Activated T-cell treated with anti-CD3 and anti-CD28 coated beads for 24 hours (primary cell): ENCODE results near the gene CXCR3.
"Not testable (repeated sequence)": the region's sequence is repeated elsewhere in the genome, so short reads cannot be mapped to it uniquely, and the experiment has no call there.

Experiments used
- DNase-seq: peaks from one replicate; pipeline ENCODE4 v3.0.0-alpha.2; 2020; ENCODE audit warnings: low read depth

The CXCR3 gene

DNA sequence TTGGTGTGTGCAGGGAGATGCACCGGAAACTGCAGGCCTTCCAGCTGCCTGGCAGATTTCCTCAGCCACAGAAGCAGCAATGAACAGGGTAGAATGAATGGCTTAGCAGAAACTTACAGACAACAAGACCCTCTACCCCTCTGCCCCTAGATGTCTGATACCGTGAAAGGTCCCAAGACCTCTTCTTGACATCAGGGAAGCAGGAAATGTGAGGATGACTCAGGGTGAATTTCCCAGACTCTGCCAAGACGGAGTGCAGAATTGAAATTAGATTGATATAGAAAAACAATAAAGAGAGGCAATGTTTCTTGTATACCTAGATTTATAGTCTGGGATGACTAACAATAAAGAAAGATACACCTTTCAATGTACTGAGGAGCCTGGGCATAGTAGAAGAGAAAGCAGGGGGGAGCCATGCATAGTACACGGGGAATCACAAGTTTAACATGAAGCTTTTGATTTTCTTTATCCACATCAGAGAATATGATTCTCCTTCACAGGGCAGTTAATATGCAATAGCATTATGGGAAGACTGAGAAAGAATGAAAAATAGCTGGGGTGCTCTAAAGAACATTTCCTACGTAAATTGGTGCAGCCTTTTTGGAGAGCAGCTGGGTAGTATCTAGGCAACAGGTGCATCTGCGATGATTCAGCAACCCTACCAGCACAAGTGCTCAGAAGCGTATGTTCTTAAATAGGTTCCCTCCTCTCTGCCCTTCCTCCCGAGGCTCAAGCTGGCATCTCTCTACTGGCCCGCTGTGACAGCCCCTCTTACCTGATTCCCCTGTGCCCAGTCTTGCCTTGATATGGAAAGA lies 18.3 kb upstream of the CXCR3 start:
- DNase-seq: no peak

DNA sequence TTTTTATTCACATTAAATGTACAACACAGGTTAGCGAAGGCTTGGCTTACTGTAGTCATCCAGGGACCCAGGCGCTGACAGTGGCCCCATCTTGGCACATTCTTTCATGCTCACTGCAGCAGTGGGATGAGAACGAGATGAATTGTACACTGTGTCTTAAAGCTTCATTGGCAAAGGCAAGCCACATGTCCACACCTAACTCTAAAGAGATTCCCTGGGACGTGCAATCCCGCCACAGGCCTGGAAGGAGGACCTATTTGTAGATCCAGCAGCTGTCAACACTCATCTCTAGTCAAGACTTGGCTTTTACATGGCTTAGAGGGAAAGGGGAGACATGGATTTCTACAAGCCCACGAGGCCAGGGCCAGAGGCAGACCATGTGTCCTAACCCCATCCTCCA lies 16.1 kb upstream of the CXCR3 start:
- DNase-seq: no peak

DNA sequence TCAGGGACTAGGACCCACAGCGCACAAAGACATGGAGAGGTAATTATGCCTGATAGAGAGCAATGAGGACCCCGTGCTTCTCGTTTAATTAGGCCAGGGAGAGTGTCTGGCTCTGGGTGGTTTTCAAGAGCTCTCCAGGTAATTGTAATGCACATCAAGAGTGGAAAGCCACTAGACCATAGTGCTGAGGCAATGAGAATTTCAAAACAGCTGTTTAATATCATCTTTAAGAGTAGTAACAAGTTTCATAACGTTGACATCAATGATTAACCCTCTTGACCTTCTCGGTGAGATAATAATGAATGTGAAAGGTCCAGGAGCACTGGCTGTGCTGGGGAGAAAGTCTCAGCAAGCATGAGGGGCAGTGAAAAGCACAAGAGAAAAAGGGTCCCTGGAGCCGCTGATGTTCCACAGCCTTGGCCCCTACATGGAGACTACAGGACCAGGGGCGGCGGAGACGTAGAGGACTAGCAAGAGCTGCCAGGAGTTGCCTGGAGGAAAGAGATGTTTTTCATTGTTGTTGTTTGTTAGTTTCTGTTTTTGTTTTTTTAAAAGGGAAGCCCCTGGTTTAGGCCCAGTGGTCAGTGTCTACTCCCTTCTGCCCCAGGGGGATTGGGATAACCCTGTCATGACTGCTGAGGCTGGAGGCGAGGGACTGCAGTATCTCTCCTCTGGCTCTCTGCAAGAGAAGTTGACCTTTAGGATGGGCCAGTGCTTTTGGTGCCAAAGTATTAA lies 14.8 kb upstream of the CXCR3 start:
- DNase-seq: no peak

DNA sequence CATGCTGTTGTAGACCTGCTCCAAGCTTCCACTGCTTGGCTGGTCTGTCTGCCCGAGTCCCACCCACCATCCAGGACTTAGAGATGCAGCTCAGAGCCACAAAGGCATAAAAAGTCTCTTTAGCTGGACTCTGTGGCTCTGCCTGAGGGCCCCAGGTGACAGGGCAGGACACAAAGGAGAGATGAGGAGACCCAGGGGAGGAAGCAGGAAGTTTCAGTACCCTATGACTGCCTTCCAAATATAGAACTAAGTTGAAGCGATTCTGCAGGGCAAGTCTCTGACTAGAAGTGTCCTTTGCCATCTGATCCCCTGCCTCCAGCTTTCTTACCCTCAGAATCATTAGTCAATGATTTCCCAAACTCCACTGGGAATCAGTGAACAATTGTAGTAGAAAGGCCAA lies 11.2 kb upstream of the CXCR3 start:
- DNase-seq: no peak

DNA sequence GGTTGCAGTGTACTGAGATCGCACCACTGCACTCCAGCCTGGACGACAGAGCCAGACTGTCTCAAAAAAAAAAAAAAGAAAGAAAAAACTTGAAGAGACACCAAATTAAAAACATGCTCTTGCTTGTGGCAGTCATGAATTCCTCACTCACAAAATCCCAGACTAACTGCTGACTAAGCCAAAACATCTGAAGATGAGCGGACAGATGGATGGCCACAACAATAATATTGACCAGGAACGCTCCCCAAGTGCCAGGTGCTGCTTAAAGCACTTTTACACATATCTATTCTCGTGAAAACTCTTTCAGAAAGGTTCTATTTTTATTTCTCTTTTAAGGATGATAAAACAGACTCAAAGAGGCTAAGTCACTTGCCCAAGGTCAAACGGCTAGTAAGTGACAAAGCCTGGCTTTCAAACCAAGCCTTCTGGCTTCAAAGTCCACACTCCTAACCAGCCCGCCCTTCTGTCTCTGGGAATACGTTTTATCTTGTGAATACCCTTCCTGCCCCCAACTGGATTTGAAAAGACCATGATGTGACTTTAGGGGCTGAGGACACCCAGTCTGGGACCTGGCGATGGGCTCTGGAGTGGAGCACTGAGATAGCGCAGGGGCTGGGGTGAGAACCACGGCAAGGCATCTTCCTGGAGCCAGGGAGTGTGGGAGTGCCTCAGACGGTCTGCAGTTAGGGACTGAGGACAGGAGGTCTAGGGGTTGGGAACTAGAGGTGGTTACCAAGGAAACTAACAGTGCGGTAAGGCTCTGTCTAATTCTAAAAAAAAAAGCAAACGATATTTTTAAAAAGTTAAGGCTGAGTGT lies 9.5 kb upstream of the CXCR3 start:
- no peak for DNase-seq

DNA sequence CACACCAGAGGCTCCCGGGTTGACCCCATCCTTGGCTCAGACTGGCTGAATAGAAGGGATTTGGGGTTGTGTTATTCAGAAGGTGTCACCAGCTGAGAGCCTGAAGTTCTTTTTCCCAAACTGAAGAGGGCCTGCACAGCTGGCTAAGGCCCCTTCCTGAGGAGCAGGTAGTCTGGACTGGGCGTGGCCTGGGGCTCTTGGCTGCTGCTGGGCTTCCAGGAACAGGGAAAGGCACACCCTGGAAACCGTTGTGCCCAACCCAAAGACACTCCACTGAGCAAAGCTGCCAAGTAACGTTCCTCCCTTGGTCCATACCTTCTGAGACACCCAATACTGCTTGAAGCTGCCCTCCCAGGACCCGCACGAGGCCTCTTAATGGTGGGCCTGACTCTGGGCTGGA lies 8.3 kb upstream of the CXCR3 start:
- DNase-seq: no peak

DNA sequence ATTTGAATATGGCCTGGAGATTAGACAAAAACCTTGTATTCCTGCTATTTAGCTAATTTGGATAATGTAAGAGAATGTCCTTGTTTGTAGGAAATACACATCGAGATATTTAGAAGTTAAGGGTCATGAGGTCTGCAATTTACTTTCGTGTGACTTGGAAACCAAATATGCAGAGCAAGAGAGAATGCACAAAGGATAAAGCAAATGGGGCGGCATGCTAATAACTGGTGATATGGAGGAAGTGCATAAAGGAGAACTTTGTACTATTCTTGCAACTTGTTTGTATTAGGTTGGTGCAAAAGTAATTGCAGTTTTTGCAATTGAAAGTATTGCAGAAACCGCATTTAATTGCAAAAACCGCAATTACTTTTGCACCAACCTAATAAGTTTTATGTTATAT lies 7.2 kb upstream of the CXCR3 start:
- DNase-seq: no peak

DNA sequence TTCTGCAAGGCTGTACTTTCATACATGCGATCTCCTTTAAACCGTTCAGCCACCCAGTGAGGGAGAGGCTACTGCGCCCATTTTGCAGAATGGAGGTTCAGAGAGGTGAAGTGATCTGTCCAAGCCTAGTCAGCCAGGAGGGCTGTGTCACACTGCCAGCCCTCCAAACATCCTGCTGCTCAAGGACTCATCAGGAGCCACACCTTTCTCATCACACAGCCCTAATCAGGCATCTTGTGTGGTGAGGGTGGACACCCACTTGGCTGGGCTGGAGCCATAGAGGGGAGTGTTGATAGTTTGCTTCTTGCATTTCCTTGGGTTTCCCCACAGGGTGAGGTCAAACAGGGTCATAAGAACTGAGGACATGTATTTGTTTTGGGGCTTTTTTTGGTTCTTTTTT lies 5.4 kb upstream of the CXCR3 start:
- no peak for DNase-seq

DNA sequence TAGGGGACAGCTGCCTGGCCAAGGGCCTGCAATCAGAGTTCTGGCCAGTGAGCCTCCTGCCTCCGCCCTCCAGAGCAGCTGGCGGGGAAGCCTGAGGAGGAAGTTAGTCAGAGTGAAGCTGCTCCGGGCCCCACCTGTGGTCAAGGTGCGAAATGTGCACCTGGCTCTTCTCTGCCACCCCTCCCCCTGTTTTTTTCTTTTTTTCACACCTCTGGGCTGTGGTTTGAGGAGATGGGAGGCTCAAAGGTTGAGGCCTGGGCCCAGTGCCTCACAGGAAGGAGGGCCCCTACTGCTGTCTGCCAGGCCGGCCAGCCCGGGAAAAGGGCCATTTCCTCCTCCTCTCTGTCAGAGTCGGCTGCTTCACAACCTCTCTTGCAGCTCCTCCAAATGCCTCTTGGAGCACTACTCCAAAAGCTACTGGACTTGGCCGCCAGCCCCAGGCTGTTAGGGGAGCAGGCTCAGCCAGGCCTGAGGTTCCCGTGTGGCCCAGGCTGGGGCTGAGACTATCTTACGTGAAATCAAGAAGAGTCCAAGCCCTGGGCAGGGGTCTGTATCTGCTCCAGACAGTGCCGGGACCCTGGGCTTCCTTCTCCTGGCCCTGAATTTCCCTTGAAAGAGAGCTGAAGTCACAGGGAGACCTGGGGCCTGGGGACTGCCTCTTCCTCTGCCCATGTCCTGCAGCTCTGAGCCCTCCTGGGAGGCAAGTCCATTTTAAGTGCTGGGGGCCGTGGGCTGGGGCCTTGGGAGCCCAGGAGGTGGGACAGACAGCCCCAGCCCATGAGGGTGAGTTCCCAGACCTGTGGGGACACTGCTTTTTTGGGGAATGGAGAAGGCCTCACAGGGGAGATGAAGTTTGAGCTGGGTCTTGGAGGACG lies 4.5 kb upstream of the CXCR3 start:
- peak; percentile 55 for DNase-seq

DNA sequence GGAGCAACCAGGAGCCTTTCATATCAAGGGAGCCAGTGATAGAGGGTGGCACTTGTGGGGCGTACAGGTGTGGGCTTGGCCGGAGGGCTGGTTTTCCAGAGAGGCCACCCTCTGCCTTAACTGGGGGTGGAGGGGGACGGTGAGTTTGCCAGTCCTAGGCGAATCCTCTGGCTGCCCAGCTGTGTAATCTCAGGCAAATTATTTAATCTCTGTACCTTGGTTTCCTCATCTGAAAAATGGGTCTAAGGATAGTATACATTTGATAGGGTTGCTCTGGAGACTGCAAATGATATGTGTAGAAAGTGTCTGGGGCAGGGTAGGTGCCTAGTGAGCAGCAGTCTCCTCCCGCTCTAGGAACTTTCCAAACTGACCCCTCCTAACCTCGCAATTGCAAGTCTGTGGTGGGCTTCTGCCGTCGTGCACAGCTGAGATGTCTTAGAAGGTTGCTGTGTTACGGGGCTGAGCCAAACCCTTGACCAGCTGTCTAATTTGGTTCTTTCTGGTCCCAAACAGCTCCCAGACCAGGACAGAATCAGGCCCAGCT lies 3.8 kb upstream of the CXCR3 start:
- no peak for DNase-seq

DNA sequence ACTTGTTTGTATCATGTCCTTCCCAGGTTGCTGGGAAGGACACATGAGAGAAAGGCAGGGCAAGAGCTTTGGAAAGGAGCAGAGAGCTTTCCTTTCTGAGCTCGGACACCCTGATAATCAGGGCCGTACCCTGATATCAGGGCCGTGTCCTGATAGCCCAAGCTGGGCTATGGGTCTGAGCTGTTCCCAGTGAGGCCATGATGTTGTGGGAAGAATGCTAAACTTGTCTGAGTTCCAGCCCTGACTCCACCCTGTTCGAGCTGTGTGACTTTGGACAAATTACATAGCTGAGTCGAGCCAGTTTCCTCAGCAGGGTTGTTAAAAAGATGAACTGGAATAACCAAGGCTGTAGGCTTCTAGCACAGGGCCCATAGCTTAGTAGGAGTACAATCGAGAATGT lies 3.3 kb upstream of the CXCR3 start:
- no peak for DNase-seq

DNA sequence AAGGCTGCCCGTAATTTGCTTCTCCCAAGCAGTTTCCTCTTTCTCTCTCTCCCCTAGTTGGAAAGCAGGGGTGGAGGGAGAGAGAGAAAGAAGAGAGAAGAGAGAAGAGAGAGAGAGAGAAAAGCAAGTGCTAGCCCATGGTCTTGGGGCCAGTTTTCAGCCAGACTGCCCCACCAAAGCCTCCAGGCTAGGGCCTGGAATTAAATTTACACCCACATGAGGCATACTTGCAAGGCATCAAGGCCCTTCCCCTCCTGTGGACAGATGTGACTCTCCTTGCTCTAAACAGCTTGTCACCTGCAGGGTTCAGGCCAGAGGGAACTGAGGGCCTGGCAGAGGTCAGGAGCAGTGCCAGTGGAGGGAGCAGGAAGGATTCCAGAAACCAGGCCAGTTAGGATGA lies 1.7 kb upstream of the CXCR3 start:
- DNase-seq: no peak

DNA sequence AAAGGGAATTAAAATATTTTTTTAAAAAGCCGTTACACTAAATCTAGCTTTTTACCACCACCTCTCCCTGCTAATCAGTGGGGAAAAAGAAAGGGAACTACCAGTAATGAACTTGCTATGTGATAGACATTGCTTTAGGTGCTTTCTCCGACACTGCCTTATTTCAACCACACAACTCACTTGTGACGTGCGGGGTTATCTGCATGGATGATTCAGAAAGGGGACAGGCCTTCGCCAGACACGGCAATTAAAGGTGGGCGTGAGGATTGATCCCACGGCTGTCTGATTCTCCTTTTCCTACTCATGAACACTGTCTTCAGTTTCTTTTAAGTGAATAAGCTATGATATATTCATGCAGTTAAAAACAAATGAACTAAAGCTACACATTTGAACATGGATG lies 882 bp upstream of the CXCR3 start:
- peak; percentile 63 for DNase-seq

DNA sequence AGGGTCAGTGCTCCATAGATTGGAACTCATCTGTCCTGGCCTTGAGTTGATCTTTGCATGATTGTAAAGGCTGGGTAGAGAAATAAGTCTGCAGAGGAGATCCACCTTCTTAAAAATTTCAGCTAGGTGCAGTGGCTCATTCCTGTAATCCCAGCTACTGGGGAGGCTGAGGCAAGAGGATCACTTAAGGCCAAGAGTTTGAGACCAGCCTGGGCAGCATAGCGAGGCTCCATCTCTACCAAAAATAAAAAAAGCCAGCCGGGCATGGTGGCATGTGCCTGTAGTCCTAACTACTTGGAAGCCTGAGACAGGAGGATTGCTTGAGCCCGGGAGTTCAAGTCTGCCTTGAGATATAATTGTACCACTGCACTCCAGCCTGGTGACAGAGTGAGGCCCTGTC lies 476 bp upstream of the CXCR3 start:
- no peak for DNase-seq

DNA sequence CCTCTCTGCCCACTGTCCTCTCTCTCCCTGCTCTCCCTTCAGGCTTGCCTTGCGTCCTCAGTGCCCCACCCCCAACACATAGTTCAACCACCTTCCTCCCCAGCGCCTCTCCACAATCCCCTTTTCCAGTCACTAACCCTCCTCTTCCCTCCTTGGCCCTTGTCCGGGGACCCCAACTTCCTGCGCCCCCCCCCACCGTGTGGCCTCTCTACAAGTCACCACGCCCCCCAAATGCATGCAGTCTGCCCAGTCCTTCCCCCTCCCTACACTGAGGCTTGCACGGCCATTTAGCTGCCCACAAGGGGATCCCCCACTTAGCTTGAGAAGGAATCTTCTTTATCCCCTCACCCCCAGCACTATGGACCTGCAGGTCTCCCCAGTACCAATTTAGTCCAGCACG lies 569 bp downstream of the CXCR3 start:
- no peak for DNase-seq

DNA sequence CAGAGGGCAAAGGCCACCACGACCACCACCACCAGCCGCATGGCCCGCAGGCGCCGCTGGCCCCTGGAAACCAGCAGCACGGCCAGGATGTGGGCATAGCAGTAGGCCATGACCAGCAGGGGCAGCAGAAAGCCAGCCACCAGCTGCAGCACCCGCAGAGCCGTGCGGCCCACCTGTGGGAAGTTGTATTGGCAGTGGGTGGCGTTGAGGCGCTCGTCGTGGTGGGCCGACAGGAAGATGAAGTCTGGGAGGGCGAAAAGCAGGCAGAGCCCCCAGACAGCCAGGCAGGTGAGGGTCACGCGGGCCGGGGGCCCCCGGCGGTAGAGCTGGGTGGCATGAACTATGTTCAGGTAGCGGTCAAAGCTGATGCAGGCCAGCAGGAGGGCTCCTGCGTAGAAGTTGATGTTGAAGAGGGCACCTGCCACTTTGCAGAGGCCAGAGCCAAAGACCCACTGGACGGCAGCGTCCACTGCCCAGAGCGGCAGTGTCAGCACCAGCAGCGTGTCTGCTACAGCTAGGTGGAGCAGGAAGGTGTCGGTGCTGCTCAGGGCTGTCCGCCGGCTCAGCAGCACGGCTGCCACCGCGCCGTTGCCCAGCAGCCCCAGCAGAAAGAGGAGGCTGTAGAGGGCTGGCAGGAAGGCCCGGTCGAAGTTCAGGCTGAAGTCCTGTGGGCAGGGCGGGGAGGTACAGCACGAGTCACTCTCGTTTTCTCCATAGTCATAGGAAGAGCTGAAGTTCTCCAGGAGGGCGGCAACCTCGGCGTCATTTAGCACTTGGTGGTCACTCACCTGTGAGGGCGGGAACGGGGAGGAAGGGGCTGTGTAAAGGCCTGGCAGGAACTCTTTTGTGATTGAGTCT lies 1.4 kb downstream of the CXCR3 start:
- DNase-seq: no peak

DNA sequence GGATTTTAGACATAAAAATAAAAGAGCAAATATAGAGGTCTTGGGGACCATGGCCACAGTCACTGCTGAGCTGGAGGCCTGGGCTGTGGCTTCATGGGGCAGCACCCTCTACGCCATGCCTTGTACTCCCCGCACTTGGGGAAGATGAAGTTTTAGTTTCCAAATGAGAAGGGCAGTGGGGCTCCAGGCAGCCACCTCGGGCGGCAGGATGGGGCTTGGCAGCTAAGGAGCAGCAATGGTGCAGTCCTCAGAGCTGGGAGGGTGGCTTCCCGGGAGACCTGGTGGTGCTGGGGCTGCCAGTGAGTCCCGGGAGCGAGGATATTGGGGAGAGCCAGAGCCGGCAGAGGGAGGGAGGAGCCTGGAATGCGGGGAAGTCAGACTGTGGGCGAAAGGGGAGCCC lies 2.4 kb downstream of the CXCR3 start:
- no peak for DNase-seq

DNA sequence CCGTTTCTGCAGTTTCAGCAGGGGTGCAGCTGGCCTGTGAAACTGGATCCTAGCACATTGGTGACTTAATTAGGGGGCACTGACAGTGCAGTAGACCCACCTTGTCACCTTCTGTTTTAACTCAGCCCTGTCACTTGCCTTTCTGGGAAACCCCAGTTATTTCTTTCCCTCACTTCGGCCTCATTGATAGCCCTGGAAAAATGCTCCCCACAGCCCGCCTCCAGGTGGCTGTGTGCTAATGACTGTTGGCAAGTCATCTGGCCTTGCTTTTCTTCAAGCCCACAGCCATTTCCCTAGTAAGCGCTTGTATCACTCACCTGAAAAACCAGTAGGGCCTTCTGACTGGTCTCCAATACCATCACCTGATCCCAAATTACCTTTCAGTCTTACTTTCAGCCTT lies 3.3 kb downstream of the CXCR3 start:
- no peak for DNase-seq

DNA sequence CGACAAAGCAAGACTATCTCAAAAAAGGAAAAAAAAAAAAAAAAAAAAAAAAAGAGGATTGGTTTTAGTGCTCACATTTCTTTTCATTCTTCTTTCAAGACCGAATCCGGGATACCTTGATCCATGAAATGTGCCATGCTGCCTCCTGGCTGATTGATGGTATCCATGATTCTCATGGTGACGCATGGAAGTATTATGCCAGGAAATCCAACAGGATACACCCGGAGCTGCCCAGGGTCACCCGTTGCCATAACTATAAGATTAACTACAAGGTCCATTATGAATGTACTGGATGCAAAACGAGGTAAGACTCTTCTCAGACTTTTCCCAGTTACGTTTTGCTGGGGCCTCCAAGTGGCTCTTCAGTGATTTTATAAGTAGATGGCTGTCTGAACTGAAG lies 6.1 kb downstream of the CXCR3 start:
- DNase-seq: no peak

DNA sequence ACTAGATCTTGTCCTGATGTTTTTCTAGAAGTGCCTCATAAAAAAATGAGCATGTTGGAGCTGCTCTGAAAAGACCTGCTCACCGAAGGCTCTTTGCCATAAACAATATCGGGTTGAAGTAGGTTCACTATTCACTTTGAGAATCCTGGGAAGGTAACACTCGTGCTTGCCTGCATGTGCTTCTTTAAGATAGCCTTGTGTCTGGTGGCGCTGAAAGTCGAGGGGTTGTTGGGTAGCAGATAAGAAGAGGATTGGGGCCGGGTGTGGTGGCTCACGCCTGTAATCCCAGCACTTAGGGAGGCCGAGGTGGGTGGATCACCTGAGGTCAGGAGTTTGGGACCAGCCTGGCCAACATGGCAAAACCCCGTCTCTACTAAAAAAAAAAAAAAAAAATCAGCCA lies 6.6 kb downstream of the CXCR3 start:
- DNase-seq: not testable (repeated sequence)
